ENCODE results near the gene SGCE. TPM values are rescaled to one million over a fixed set of nuclear protein-coding genes. Genes with fewer than 3 reads are reported as not detected.

SGCE gene
- total RNA-seq, 1 donor from 2014 or later, result 53.6 TPM

DNA sequence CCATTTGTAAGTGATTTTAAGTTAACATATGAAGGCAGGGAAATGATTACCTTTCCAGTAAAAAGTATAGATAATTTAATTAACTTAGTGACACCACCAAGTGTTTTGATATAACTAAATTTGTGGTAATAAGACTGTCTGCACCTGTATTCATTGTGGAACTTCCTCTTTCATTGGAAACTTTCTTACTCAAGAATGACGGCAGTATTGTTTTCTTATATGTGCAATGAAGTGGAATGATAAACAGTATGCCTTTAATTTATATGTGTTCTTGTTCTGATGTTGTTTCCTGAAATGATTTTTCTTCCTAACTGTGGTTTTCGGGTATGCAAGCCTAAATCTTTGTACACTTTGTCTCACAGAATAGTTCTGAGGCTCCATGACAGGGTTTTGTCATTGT, 99.9 kb downstream of the SGCE start:
- TF ChIP-seq, protein P1, sequence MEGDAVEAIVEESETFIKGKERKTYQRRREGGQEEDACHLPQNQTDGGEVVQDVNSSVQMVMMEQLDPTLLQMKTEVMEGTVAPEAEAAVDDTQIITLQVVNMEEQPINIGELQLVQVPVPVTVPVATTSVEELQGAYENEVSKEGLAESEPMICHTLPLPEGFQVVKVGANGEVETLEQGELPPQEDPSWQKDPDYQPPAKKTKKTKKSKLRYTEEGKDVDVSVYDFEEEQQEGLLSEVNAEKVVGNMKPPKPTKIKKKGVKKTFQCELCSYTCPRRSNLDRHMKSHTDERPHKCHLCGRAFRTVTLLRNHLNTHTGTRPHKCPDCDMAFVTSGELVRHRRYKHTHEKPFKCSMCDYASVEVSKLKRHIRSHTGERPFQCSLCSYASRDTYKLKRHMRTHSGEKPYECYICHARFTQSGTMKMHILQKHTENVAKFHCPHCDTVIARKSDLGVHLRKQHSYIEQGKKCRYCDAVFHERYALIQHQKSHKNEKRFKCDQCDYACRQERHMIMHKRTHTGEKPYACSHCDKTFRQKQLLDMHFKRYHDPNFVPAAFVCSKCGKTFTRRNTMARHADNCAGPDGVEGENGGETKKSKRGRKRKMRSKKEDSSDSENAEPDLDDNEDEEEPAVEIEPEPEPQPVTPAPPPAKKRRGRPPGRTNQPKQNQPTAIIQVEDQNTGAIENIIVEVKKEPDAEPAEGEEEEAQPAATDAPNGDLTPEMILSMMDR (IDR thresholded peaks at IDR 0.05), result no peak
- Histone ChIP-seq H3K27ac (no peak overlapping the region), H3K27me3 (no peaks in the 10 kb centered on the region), H3K4me1 (no peaks in the 10 kb centered on the region), H3K9me3 (no peaks in the 10 kb centered on the region), H3K36me3 (peaks cover 8 to 26% of the 10 kb centered on the region in 2 donors), H3K4me3 (no peak overlapping the region)
- no peak for DNase-seq (ENCODE audit: low spot score in 2 of 2)
- intact Hi-C loops (cut with DNase I), result no loop called here

DNA sequence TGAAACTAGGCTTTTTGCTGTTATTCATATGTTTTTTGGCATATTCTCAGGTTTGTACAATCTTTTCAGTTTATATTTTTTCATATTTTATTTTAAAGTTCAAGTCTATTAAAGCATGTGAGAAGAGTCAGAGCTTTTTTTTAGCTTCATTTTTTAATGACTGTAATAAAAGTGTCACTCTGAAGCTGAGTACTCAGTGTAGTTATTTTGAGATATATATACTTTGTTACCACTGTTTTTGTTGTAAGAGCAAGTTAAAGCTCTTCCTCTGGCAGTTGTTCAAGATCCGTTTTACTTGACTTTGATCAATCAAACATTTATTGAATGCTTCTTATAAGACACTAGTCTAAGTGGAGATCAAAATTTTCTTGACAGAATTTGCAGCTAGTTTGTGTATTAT, 108.8 kb downstream of the SGCE start:
- Histone ChIP-seq H3K4me1 (no peaks in the 10 kb centered on the region), H3K27me3 (no peaks in the 10 kb centered on the region), H3K4me3 (no peak overlapping the region), H3K36me3 (peaks cover 1 to 5% of the 10 kb centered on the region in 2 donors), H3K9me3 (no peaks in the 10 kb centered on the region), H3K27ac (no peak overlapping the region)
- DNase-seq (ENCODE audit: low spot score in 2 of 2), result no peak
- TF ChIP-seq, protein P1 (IDR thresholded peaks at IDR 0.05), result no peak
- intact Hi-C loops (cut with DNase I), result no loop called here

DNA sequence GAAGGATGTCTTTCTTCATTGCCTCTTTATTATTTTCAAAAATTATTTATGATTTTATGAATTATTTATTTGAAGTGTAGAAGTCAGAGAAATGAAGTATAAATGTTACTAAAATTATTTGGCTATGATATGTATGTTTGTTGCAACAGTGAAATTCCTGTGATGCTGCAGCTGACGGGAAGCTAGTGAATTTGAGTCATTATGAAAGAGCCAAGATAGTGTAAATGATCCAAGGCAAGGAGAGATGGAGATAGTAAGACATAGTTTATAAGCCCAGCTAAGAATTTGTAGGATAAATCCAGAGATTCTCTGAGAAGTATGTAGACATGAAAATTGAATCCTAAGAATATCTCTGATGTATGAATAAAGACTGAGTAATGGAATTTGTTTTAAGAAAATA, 115.5 kb downstream of the SGCE start:
- no peak for DNase-seq (ENCODE audit: low spot score in 2 of 2)
- intact Hi-C loops (cut with DNase I), result no loop called here
- Histone ChIP-seq H3K4me1 (no peaks in the 10 kb centered on the region), H3K4me3 (no peak overlapping the region), H3K27ac (no peak overlapping the region), H3K9me3 (no peaks in the 10 kb centered on the region), H3K36me3 (peaks cover 4 to 22% of the 10 kb centered on the region in 2 donors), H3K27me3 (no peaks in the 10 kb centered on the region)
- TF ChIP-seq, protein P1 (IDR thresholded peaks at IDR 0.05), result no peak

Other genes starting within 250 kb of the SGCE start
- gene CASD1, start 146.3 kb downstream of the SGCE start, total RNA-seq, result 3.1 TPM

Measured in ascending aorta (tissue), 2 donors.